ENCODE measurements around the gene PDE4D. TPM values are rescaled to one million over a fixed set of nuclear protein-coding genes. Genes with fewer than 3 reads are reported as not detected.

The PDE4D gene
- total RNA-seq, 1 donor: 19.9 TPM

GRCh38 chr5:59325070-59325469 lies 568.5 kb downstream of the PDE4D start:
- H3K4me1 ChIP-seq (ENCODE audit: insufficient read depth, low read length): no peaks in the 10 kb centered on the region
- no peaks in the 10 kb centered on the region for H3K27me3 ChIP-seq (ENCODE audit: insufficient read depth, low read length)
- H3K9me3 ChIP-seq (ENCODE audit: low read depth, low read length): no peaks in the 10 kb centered on the region
- no peak for DNase-seq (ENCODE audit: insufficient read length, low spot score, missing footprints)
- H3K4me3 ChIP-seq (ENCODE audit: insufficient read depth, low read length): no peak overlapping the region
- H2AFZ ChIP-seq (ENCODE audit: low read length): no peak overlapping the region
- no peaks in the 10 kb centered on the region for H4K20me1 ChIP-seq (ENCODE audit: insufficient read depth, low read length)
- no peaks in the 10 kb centered on the region for H3K36me3 ChIP-seq (ENCODE audit: insufficient read depth, low read length)
- no peak overlapping the region for H3K27ac ChIP-seq (ENCODE audit: low read depth, low read length)
- no peak for TF ChIP-seq CTCF (IDR thresholded peaks at IDR 0.05; ENCODE audit: extremely low read depth, low read depth, low read length)
- no peaks in the 10 kb centered on the region for H3K79me2 ChIP-seq (ENCODE audit: insufficient read depth, low read length)
- H3K4me2 ChIP-seq (ENCODE audit: insufficient read depth, low read length): no peak overlapping the region

- Histone ChIP-seq H3K79me2 (ENCODE audit: insufficient read depth, low read length) (no peaks in the 10 kb centered on the region), H3K4me1 (ENCODE audit: insufficient read depth, low read length) (no peaks in the 10 kb centered on the region), H3K4me3 (ENCODE audit: insufficient read depth, low read length) (no peak overlapping the region), H3K27ac (ENCODE audit: low read depth, low read length) (no peak overlapping the region), H3K27me3 (ENCODE audit: insufficient read depth, low read length) (no peaks in the 10 kb centered on the region), H3K36me3 (ENCODE audit: insufficient read depth, low read length) (no peaks in the 10 kb centered on the region), H2AFZ (ENCODE audit: low read length) (no peak overlapping the region), H3K4me2 (ENCODE audit: insufficient read depth, low read length) (no peak overlapping the region), H3K9me3 (ENCODE audit: low read depth, low read length) (no peaks in the 10 kb centered on the region), H4K20me1 (ENCODE audit: insufficient read depth, low read length) (no peaks in the 10 kb centered on the region)
- DNase-seq (ENCODE audit: insufficient read length, low spot score, missing footprints): no peak
- no peak for TF ChIP-seq CTCF (IDR thresholded peaks at IDR 0.05; ENCODE audit: extremely low read depth, low read depth, low read length)
Measured at GRCh38 chr5:59322894-59323293, 570.6 kb downstream of the PDE4D start.

DNA sequence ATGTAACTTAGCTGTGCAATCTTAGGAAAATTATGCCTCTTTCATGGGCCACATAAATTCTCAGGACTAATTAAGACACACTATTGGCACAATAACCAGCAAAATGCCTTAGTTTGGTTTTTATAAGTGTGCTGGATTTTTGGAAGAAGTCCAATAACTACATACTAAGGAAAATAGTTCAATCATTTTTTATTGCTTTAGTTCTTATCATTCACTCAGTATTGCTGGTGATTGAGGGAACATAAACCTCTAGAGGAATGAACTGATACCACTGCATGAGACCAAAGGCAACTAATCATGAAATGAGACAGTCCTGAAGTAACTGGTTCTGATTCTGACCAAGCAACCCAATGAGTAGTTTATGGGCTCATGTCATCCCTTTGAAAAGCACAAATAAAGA lies 571.5 kb downstream of the PDE4D start:
- H3K27me3 ChIP-seq (ENCODE audit: insufficient read depth, low read length): no peaks in the 10 kb centered on the region
- no peaks in the 10 kb centered on the region for H3K4me1 ChIP-seq (ENCODE audit: insufficient read depth, low read length)
- TF ChIP-seq CTCF (IDR thresholded peaks at IDR 0.05; ENCODE audit: extremely low read depth, low read depth, low read length): no peak
- no peaks in the 10 kb centered on the region for H3K9me3 ChIP-seq (ENCODE audit: low read depth, low read length)
- H2AFZ ChIP-seq (ENCODE audit: low read length): no peak overlapping the region
- H3K36me3 ChIP-seq (ENCODE audit: insufficient read depth, low read length): no peaks in the 10 kb centered on the region
- H3K4me3 ChIP-seq (ENCODE audit: insufficient read depth, low read length): no peak overlapping the region
- DNase-seq (ENCODE audit: insufficient read length, low spot score, missing footprints): no peak
- no peaks in the 10 kb centered on the region for H3K79me2 ChIP-seq (ENCODE audit: insufficient read depth, low read length)
- H3K4me2 ChIP-seq (ENCODE audit: insufficient read depth, low read length): no peak overlapping the region
- no peaks in the 10 kb centered on the region for H4K20me1 ChIP-seq (ENCODE audit: insufficient read depth, low read length)
- no peak overlapping the region for H3K27ac ChIP-seq (ENCODE audit: low read depth, low read length)

GRCh38 chr5:59321642-59322041 lies 571.9 kb downstream of the PDE4D start:
- H3K79me2 ChIP-seq (ENCODE audit: insufficient read depth, low read length): no peaks in the 10 kb centered on the region
- TF ChIP-seq CTCF (IDR thresholded peaks at IDR 0.05; ENCODE audit: extremely low read depth, low read depth, low read length): no peak
- H3K27ac ChIP-seq (ENCODE audit: low read depth, low read length): no peak overlapping the region
- H2AFZ ChIP-seq (ENCODE audit: low read length): no peak overlapping the region
- no peaks in the 10 kb centered on the region for H3K36me3 ChIP-seq (ENCODE audit: insufficient read depth, low read length)
- H3K9me3 ChIP-seq (ENCODE audit: low read depth, low read length): no peaks in the 10 kb centered on the region
- no peaks in the 10 kb centered on the region for H4K20me1 ChIP-seq (ENCODE audit: insufficient read depth, low read length)
- no peaks in the 10 kb centered on the region for H3K27me3 ChIP-seq (ENCODE audit: insufficient read depth, low read length)
- H3K4me2 ChIP-seq (ENCODE audit: insufficient read depth, low read length): no peak overlapping the region
- no peak for DNase-seq (ENCODE audit: insufficient read length, low spot score, missing footprints)
- H3K4me1 ChIP-seq (ENCODE audit: insufficient read depth, low read length): no peaks in the 10 kb centered on the region
- no peak overlapping the region for H3K4me3 ChIP-seq (ENCODE audit: insufficient read depth, low read length)

Data from osteoblast (primary cell).